Thymus (tissue), 11 donors: ENCODE data around the gene EFCAB12. TPM values are rescaled to one million over a fixed set of nuclear protein-coding genes. Genes with fewer than 3 reads are reported as not detected.
"Not testable (repeated sequence)": the region's sequence is repeated elsewhere in the genome, so short reads cannot be mapped to it uniquely, and the experiment has no call there.

Experiments used
- DNase-seq, 9 donors: peaks; one replicate each; pipeline ENCODE4 v3.0.0-alpha.2; 2013; ENCODE audit warnings: low spot score in 9 of 9, low read depth in 6 of 9, missing footprints in 1 of 9
- H3K27ac ChIP-seq, 2 donors: one replicate each; pipeline ENCODE4 v1.5.1; 2013; ENCODE audit warnings: control low read depth in 1 of 2, low read depth in 1 of 2, low read length in 1 of 2, mild to moderate bottlenecking in 1 of 2, moderate library complexity in 1 of 2
- H3K27me3 ChIP-seq, 2 donors: one replicate each; pipeline ENCODE4 v1.5.1; 2013; ENCODE audit warnings: low read length in 1 of 2; ENCODE audit not compliant: control insufficient read depth in 2 of 2, insufficient read depth in 1 of 2
- H3K36me3 ChIP-seq, 2 donors: one replicate each; pipeline ENCODE4 v1.5.1; 2013; ENCODE audit warnings: low read length in 1 of 2, mild to moderate bottlenecking in 1 of 2, moderate library complexity in 1 of 2; ENCODE audit not compliant: control insufficient read depth in 2 of 2, insufficient read depth in 2 of 2
- H3K4me1 ChIP-seq, 2 donors: one replicate each; pipeline ENCODE4 v1.5.1; 2013; ENCODE audit warnings: low read length in 2 of 2; ENCODE audit not compliant: control insufficient read depth in 2 of 2, insufficient read depth in 2 of 2
- H3K4me3 ChIP-seq, 2 donors: one replicate each; pipeline ENCODE4 v1.5.1; 2013; ENCODE audit warnings: low read length in 2 of 2, control low read depth in 1 of 2, mild to moderate bottlenecking in 1 of 2
- H3K9me3 ChIP-seq, 2 donors: one replicate each; pipeline ENCODE4 v1.5.1; 2013; ENCODE audit warnings: low read length in 1 of 2, mild to moderate bottlenecking in 1 of 2; ENCODE audit not compliant: control insufficient read depth in 2 of 2, insufficient read depth in 1 of 2
- WGBS: extraction: QIAGEN DNeasy Blood & Tissue Kit; methylation state at CpG from one replicate; pipeline ENCODE4 v1.1.7; 2013; 5-methylcytosine and 5-hydroxymethylcytosine counted together
- polyA plus RNA-seq: library from polyadenylated mRNA; stranded (reverse); fragments of 200-250 nt; gene quantifications from one replicate; pipeline ENCODE4 v1.2.3, GENCODE V29; 2013
- total RNA-seq: library from RNA; stranded (reverse); fragments of 120-200 nt; gene quantifications from one replicate; pipeline ENCODE4 v1.2.4, GENCODE V29; 2013
- donor health status: healthy.

Gene EFCAB12
- total and polyA plus RNA-seq, 2 donors: 0.05 to 0.37 TPM

- Histone ChIP-seq H3K4me3 (no peak overlapping the region), H3K9me3 (no peaks in the 10 kb centered on the region), H3K36me3 (peaks cover 2 to 3% of the 10 kb centered on the region in 2 donors), H3K4me1 (peaks cover 0 to 11% of the 10 kb centered on the region in 2 donors), H3K27me3 (no peaks in the 10 kb centered on the region), H3K27ac (no peak overlapping the region)
- no peak for DNase-seq
- WGBS: 93% methylated on average over 20 of the region's 20 CpGs
These were observed 57.2 kb downstream of the EFCAB12 start for GRCh38 chr3:129371041-129371826.

GRCh38 chr3:129370248-129370964, 58.0 kb downstream of the EFCAB12 start:
- H3K9me3 ChIP-seq: no peaks in the 10 kb centered on the region
- peaks cover under 1 to 3% of the 10 kb centered on the region in 2 donors for H3K36me3 ChIP-seq
- H3K4me1 ChIP-seq: peaks cover 0 to 11% of the 10 kb centered on the region in 2 donors
- WGBS: 99% methylated on average over 5 of the region's 5 CpGs
- no peak for DNase-seq
- H3K27ac ChIP-seq: no peak overlapping the region
- H3K27me3 ChIP-seq: no peaks in the 10 kb centered on the region
- H3K4me3 ChIP-seq: no peak overlapping the region

GRCh38 chr3:129369711-129370110, 58.7 kb downstream of the EFCAB12 start:
- Histone ChIP-seq H3K36me3 (no peaks in the 10 kb centered on the region), H3K9me3 (no peaks in the 10 kb centered on the region), H3K4me3 (no peak overlapping the region), H3K4me1 (peaks cover 0 to 11% of the 10 kb centered on the region in 2 donors), H3K27me3 (no peaks in the 10 kb centered on the region), H3K27ac (no peak overlapping the region)
- WGBS: 98% methylated on average over 5 of the region's 5 CpGs
- no peak for DNase-seq

DNA sequence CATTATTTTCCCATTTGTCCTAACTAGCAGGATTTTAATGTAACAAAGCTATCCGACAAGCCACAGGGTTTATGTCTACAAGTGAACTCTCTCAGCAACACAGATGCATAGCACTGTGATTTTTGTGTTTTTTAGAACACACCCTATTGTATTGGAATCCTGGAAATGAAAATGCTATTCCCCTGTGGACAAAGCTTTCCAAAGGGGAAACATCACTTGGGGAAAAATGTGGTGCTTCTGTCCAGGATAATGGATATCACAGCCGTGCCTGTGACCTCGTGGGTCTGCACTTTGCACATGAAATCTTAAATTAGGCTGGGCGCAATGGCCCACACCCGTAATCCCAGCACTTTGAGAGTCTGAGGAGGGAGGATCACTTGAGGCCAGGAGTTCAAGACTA, 60.6 kb downstream of the EFCAB12 start:
- WGBS: 97% methylated on average over 5 of the region's 5 CpGs
- no peak for DNase-seq
- H3K27ac ChIP-seq: no peak overlapping the region
- H3K4me3 ChIP-seq: no peak overlapping the region
- no peaks in the 10 kb centered on the region for H3K9me3 ChIP-seq
- no peaks in the 10 kb centered on the region for H3K36me3 ChIP-seq
- H3K4me1 ChIP-seq: peaks cover 0 to 11% of the 10 kb centered on the region in 2 donors
- no peaks in the 10 kb centered on the region for H3K27me3 ChIP-seq

GRCh38 chr3:129366312-129366831, 62.1 kb downstream of the EFCAB12 start:
- peaks cover 0 to 11% of the 10 kb centered on the region in 2 donors for H3K4me1 ChIP-seq
- H3K9me3 ChIP-seq: no peaks in the 10 kb centered on the region
- no peaks in the 10 kb centered on the region for H3K36me3 ChIP-seq
- no peak overlapping the region for H3K4me3 ChIP-seq
- WGBS: 98% methylated on average over 16 of the region's 16 CpGs
- no peak for DNase-seq
- no peaks in the 10 kb centered on the region for H3K27me3 ChIP-seq
- no peak overlapping the region for H3K27ac ChIP-seq

- no peak overlapping the region for H3K27ac ChIP-seq
- H3K9me3 ChIP-seq: no peaks in the 10 kb centered on the region
- H3K27me3 ChIP-seq: no peaks in the 10 kb centered on the region
- WGBS: 80% methylated on average over 13 of the region's 13 CpGs
- no peak for DNase-seq
- H3K4me3 ChIP-seq: no peak overlapping the region
- H3K4me1 ChIP-seq: peaks cover 0 to 11% of the 10 kb centered on the region in 2 donors
- H3K36me3 ChIP-seq: no peaks in the 10 kb centered on the region
These were observed 62.9 kb downstream of the EFCAB12 start for GRCh38 chr3:129365296-129366136.

GRCh38 chr3:129364811-129365210, 63.6 kb downstream of the EFCAB12 start:
- not testable (repeated sequence) for H3K27ac ChIP-seq, H3K4me3 ChIP-seq, DNase-seq, H3K27me3 ChIP-seq, H3K36me3 ChIP-seq, H3K9me3 ChIP-seq
- H3K4me1 ChIP-seq: peaks cover 0 to 11% of the 10 kb centered on the region in 2 donors
- WGBS: 35% methylated on average over 2 of the region's 2 CpGs

- not testable (repeated sequence) for DNase-seq, H3K27ac ChIP-seq, H3K36me3 ChIP-seq, H3K4me3 ChIP-seq, H3K9me3 ChIP-seq, H3K27me3 ChIP-seq, H3K4me1 ChIP-seq
- WGBS: 97% methylated on average over 28 of the region's 28 CpGs
These were observed 65.1 kb downstream of the EFCAB12 start for GRCh38 chr3:129363356-129363755.
